B cell (primary cell): ENCODE data around the gene C12orf57. TPM values are rescaled to one million over a fixed set of nuclear protein-coding genes. Genes with fewer than 3 reads are reported as not detected.

Source experiments
- ATAC-seq: fragments of 200-7000 bp; cut with Tn5 transposase; one replicate; pipeline ENCODE4 v1.10.0; 2021; ENCODE audit warnings: low read depth, mild to moderate bottlenecking, moderate number of reproducible peaks, moderate library complexity
- CTCF ChIA-PET: fragments of 350-600 bp; sonication (Branson Sonifier 250); formaldehyde crosslinking; loops from one replicate; lab custom pipeline; 2021; ENCODE audit warnings: antibody characterized with exemption, inconsistent platforms; lab: Charles Lee
- POLR2A ChIA-PET: fragments of 350-600 bp; sonication (Branson Sonifier 250); formaldehyde crosslinking; loops from one replicate; lab custom pipeline; 2021; ENCODE audit warnings: antibody characterized with exemption; lab: Charles Lee
- DNase-seq: peaks from one replicate; pipeline ENCODE4 v3.0.0; 2013
- H2AFZ ChIP-seq: 2 replicates; pipeline ENCODE4 v1.6.1; 2012; ENCODE audit warnings: mild to moderate bottlenecking, low read depth, low read length; ENCODE audit not compliant: insufficient read depth, poor library complexity, severe bottlenecking
- H3K27ac ChIP-seq, 2 donors: 1 replicate in 1 of 2; 2 replicates in 1 of 2; pipeline ENCODE4 v1.5.1; 2012 to 2013; ENCODE audit warnings: low read length in 2 of 2, mild to moderate bottlenecking in 2 of 2, moderate library complexity in 1 of 2
- H3K27me3 ChIP-seq, 4 experiments: fragments of 200-600 bp in 1 of 4; sonication (generic) in 1 of 4; replicated peaks in 1 of 4; 1 replicate in 2 of 4; 2 replicates in 2 of 4; pipeline versions ENCODE4 v1.6.1 to v1.7.0; 2013 to 2016; ENCODE audit warnings: low read length in 3 of 4, mild to moderate bottlenecking in 2 of 4, mixed read lengths in 1 of 4, moderate library complexity in 1 of 4; ENCODE audit not compliant: insufficient read depth in 4 of 4, control insufficient read depth in 3 of 4; ENCODE audit errors: control extremely low read depth in 1 of 4
- H3K36me3 ChIP-seq, 2 experiments: replicated peaks in 1 of 2; 1 replicate in 1 of 2; 2 replicates in 1 of 2; pipeline versions ENCODE4 v1.6.1 to v1.7.1; 2013; ENCODE audit warnings: low read length in 1 of 2; ENCODE audit not compliant: insufficient read depth in 2 of 2, control insufficient read depth in 1 of 2; ENCODE audit errors: control extremely low read depth in 1 of 2, extremely low read depth in 1 of 2
- H3K4me1 ChIP-seq, 2 donors: fragments of 200-600 bp in 1 of 2; sonication (generic) in 1 of 2; 1 replicate in 1 of 2; 2 replicates in 1 of 2; pipeline versions ENCODE4 v1.5.1 to v1.6.1; 2013 to 2017; ENCODE audit warnings: low read length in 2 of 2; ENCODE audit not compliant: control insufficient read depth in 2 of 2, insufficient read depth in 2 of 2
- H3K4me2 ChIP-seq: replicated peaks from 2 replicates; pipeline ENCODE3; 2012; ENCODE audit warnings: mild to moderate bottlenecking, low read depth, low read length; ENCODE audit not compliant: poor library complexity, severe bottlenecking
- H3K4me3 ChIP-seq, 5 experiments: fragments of 200-600 bp in 1 of 5; sonication (generic) in 1 of 5; 1 replicate in 3 of 5; 2 replicates in 2 of 5; pipeline versions ENCODE4 v1.5.1 to v1.7.0; 2011 to 2016; ENCODE audit warnings: low read length in 4 of 5, mild to moderate bottlenecking in 4 of 5, low read depth in 2 of 5, control low read depth in 1 of 5, moderate library complexity in 1 of 5; ENCODE audit not compliant: insufficient read depth in 1 of 5; ENCODE audit errors: control extremely low read depth in 1 of 5, extremely low read depth in 1 of 5
- H3K79me2 ChIP-seq: fragments of 200-600 bp; sonication (generic); one replicate; pipeline ENCODE4 v1.6.0; 2016; ENCODE audit warnings: low read length; ENCODE audit not compliant: control insufficient read depth, insufficient read depth
- H3K9ac ChIP-seq: fragments of 200-600 bp; sonication (generic); 2 replicates; pipeline ENCODE4 v1.6.1; 2017; ENCODE audit warnings: mild to moderate bottlenecking, low read length, moderate library complexity
- H3K9me3 ChIP-seq, 3 donors: one replicate each; pipeline versions ENCODE4 v1.6.1 to v1.7.1; 2013; ENCODE audit warnings: low read length in 2 of 3; ENCODE audit not compliant: control insufficient read depth in 2 of 3, insufficient read depth in 1 of 3; ENCODE audit errors: control extremely low read depth in 1 of 3
- H4K20me1 ChIP-seq: 2 replicates; pipeline ENCODE4 v1.6.0; 2012; ENCODE audit warnings: mild to moderate bottlenecking, low read length; ENCODE audit not compliant: insufficient read depth, control insufficient read depth, poor library complexity, severe bottlenecking
- H3K27ac Mint-ChIP-seq: one replicate; pipeline ENCODE4 v1.8.0; 2021; ENCODE audit warnings: mixed read lengths
- H3K27me3 Mint-ChIP-seq: one replicate; pipeline ENCODE4 v1.8.0; 2021; ENCODE audit warnings: mixed read lengths
- H3K4me1 Mint-ChIP-seq: one replicate; pipeline ENCODE4 v1.8.0; 2021; ENCODE audit warnings: mixed read lengths
- H3K4me3 Mint-ChIP-seq: one replicate; pipeline ENCODE4 v1.8.0; 2021; ENCODE audit warnings: mixed read lengths
- H3K9me3 Mint-ChIP-seq: one replicate; pipeline ENCODE4 v1.8.0; 2022; ENCODE audit warnings: mixed read lengths; ENCODE audit not compliant: insufficient read depth
- CTCF ChIP-seq: fragments of 200-600 bp; IDR thresholded peaks from one replicate; pipeline ENCODE4 v1.8.0; 2022; ENCODE audit warnings: antibody characterized with exemption, mild to moderate bottlenecking
- EZH2 ChIP-seq: IDR thresholded peaks from 2 replicates; pipeline ENCODE4 v1.6.1; 2012; ENCODE audit warnings: borderline replicate concordance, low read depth, mild to moderate bottlenecking, moderate library complexity, low read length; ENCODE audit not compliant: insufficient read depth, poor library complexity, severe bottlenecking
- WGBS: methylation state at CpG from one replicate; pipeline ENCODE4 v1.1.5; 2013; ENCODE audit warnings: missing lambda C conversion rate; ENCODE audit not compliant: insufficient coverage; 5-methylcytosine and 5-hydroxymethylcytosine counted together
- intact Hi-C: fragments of 100-400 bp; cut with micrococcal nuclease; formaldehyde crosslinking; loops from one replicate; pipeline ENCODE4 v1.10.0; 2022
- polyA plus RNA-seq: library from polyadenylated mRNA; depleted of rRNA; stranded (reverse); fragments of >200 nt; gene quantifications from 2 replicates; pipeline ENCODE4 v1.2.3, GENCODE V29; 2012
- total RNA-seq, 2 donors: library from RNA; stranded (reverse); fragments of 120-200 nt in 1 of 2; gene quantifications; 1 replicate in 1 of 2; 2 replicates in 1 of 2; pipeline versions ENCODE4 v1.2.3 to v1.2.4, GENCODE V29; 2013 to 2022

C12orf57 gene
- total and polyA plus RNA-seq, 2 donors (not counting 1 experiment from before 2014, with no cell fraction given) = 90.9 to 460 TPM

- peaks cover 35% of the 10 kb centered on the region for H3K79me2 ChIP-seq
- intact Hi-C loops = no loop called here
- H4K20me1 ChIP-seq = no peaks in the 10 kb centered on the region
- Mint-ChIP-seq H3K27me3 (no peaks in the 10 kb centered on the region), H3K27ac (peak within 1 kb of the TSS; percentile 97), H3K9me3 (no peaks in the 10 kb centered on the region), H3K4me1 (peaks cover 56% of the 10 kb centered on the region), H3K4me3 (peak within 1 kb of the TSS; percentile 88)
- peak within 1 kb of the TSS; percentile 69 to 84 for H3K27ac ChIP-seq
- peaks cover 36 to 51% of the 10 kb centered on the region in 2 donors for H3K4me1 ChIP-seq
- peak within 1 kb of the TSS; percentile 99 for H3K4me2 ChIP-seq
- ChIA-PET POLR2A (interaction anchor here (0.6 to 6.4 kb wide), 7 partner anchors 9 to 183 kb away, joined by 3 to 37 read pairs (median 5); partner anchors contain the start of genes C12orf57, ENO2 and RNU7-1), CTCF (interaction anchor here (2.9 to 6.2 kb wide), 4 partner anchors 14 to 166 kb away, joined by 9 to 132 read pairs (median 94); partner anchors contain the start of genes C12orf57, C1R, RNU7-1 and SPSB2)
- peak within 1 kb of the TSS; percentile 86 for H3K9ac ChIP-seq
- no peaks in the 10 kb centered on the region for H3K27me3 ChIP-seq
- WGBS = under 1% methylated on average over 29 of the region's 66 CpGs
- peak within 1 kb of the TSS; percentile 15 to 86 (median 83) for H3K4me3 ChIP-seq
- TF ChIP-seq CTCF (no peak), EZH2 (no peak)
- H2AFZ ChIP-seq = peak within 1 kb of the TSS; percentile 99
- ATAC-seq = peak; percentile 44
- H3K9me3 ChIP-seq = no peaks in the 10 kb centered on the region
- no peaks in the 10 kb centered on the region for H3K36me3 ChIP-seq
- peak; percentile 71 for DNase-seq
Measured at GRCh38 chr12:6927379-6928021, 16.3 kb upstream of the C12orf57 start, which contains the start of gene ATN1. ATN1 (plus strand) TSS chr12:6927959; CDS start chr12:6934002, 6,043 bp downstream.
